ENCODE measurements around the gene ORMDL3. TPM values are rescaled to one million over a fixed set of nuclear protein-coding genes. Genes with fewer than 3 reads are reported as not detected.

The ORMDL3 gene
- polyA plus RNA-seq, 3 donors = 9.4 to 13.5 (median 11.8) TPM

- Mint-ChIP-seq H3K4me3 (no peak overlapping the region), H3K9me3 (no peaks in the 10 kb centered on the region), H3K4me1 (peaks cover 44% of the 10 kb centered on the region), H3K36me3 (no peaks in the 10 kb centered on the region), H3K27ac (no peak overlapping the region), H3K27me3 (ENCODE audit: low read depth in 3 of 3) (peaks cover 2 to 11% (median 6%) of the 10 kb centered on the region in 3 donors)
- Histone ChIP-seq H3K4me2 (replicated peaks; ENCODE audit: extremely low read depth, low read length, poor library complexity, severe bottlenecking) (no peak overlapping the region), H3K4me3 (replicated peaks in 1 of 3; ENCODE audit: low read depth in 2 of 3, low read length in 3 of 3) (no peak overlapping the region), H3K79me2 (ENCODE audit: insufficient read depth, low read length) (no peaks in the 10 kb centered on the region), H2AFZ (ENCODE audit: insufficient read depth, low read depth, low read length, poor library complexity, severe bottlenecking) (no peak overlapping the region), H3K27ac (ENCODE audit: low read depth in 1 of 2, low read length in 2 of 2) (no peak overlapping the region), H3K9ac (ENCODE audit: insufficient read depth, low read length, poor library complexity, severe bottlenecking) (no peak overlapping the region), H3K27me3 (ENCODE audit: control insufficient read depth in 2 of 2, insufficient read depth in 2 of 2, low read length in 2 of 2) (no peaks in the 10 kb centered on the region), H3K9me3 (replicated peaks in 1 of 2; ENCODE audit: control insufficient read depth in 1 of 2, insufficient read depth in 1 of 2, low read length in 2 of 2) (no peaks in the 10 kb centered on the region), H4K20me1 (ENCODE audit: insufficient read depth, low read length) (no peaks in the 10 kb centered on the region), H3K36me3 (replicated peaks in 1 of 2; ENCODE audit: control insufficient read depth in 1 of 2, insufficient read depth in 2 of 2, low read length in 2 of 2) (no peaks in the 10 kb centered on the region), H3K4me1 (ENCODE audit: control insufficient read depth in 1 of 2, insufficient read depth in 2 of 2, low read length in 2 of 2) (peaks cover 46 to 50% of the 10 kb centered on the region in 2 donors)
- TF ChIP-seq CTCF (IDR thresholded peaks at IDR 0.05) = no peak
- no peak for DNase-seq
- intact Hi-C loops (cut with micrococcal nuclease) = no loop called here
- WGBS (ENCODE audit: insufficient coverage) = 100% methylated on average over 1 of the region's 5 CpGs
Observed at GRCh38 chr17:39974433-39974832, 47.0 kb upstream of the ORMDL3 start.

- no peak for TF ChIP-seq CTCF (IDR thresholded peaks at IDR 0.05)
- Histone ChIP-seq H3K27ac (ENCODE audit: low read depth in 1 of 2, low read length in 2 of 2) (no peak overlapping the region), H3K9me3 (replicated peaks in 1 of 2; ENCODE audit: control insufficient read depth in 1 of 2, insufficient read depth in 1 of 2, low read length in 2 of 2) (no peaks in the 10 kb centered on the region), H3K4me3 (replicated peaks in 1 of 3; ENCODE audit: low read depth in 2 of 3, low read length in 3 of 3) (no peak overlapping the region), H3K4me2 (replicated peaks; ENCODE audit: extremely low read depth, low read length, poor library complexity, severe bottlenecking) (no peak overlapping the region), H3K79me2 (ENCODE audit: insufficient read depth, low read length) (no peaks in the 10 kb centered on the region), H4K20me1 (ENCODE audit: insufficient read depth, low read length) (no peaks in the 10 kb centered on the region), H3K27me3 (ENCODE audit: control insufficient read depth in 2 of 2, insufficient read depth in 2 of 2, low read length in 2 of 2) (no peaks in the 10 kb centered on the region), H3K9ac (ENCODE audit: insufficient read depth, low read length, poor library complexity, severe bottlenecking) (no peak overlapping the region), H3K36me3 (replicated peaks in 1 of 2; ENCODE audit: control insufficient read depth in 1 of 2, insufficient read depth in 2 of 2, low read length in 2 of 2) (no peaks in the 10 kb centered on the region), H2AFZ (ENCODE audit: insufficient read depth, low read depth, low read length, poor library complexity, severe bottlenecking) (no peak overlapping the region), H3K4me1 (ENCODE audit: control insufficient read depth in 1 of 2, insufficient read depth in 2 of 2, low read length in 2 of 2) (peaks cover 45 to 53% of the 10 kb centered on the region in 2 donors)
- 75% methylated on average over 2 of the region's 2 CpGs for WGBS (ENCODE audit: insufficient coverage)
- Mint-ChIP-seq H3K4me1 (peaks cover 45% of the 10 kb centered on the region), H3K36me3 (no peaks in the 10 kb centered on the region), H3K27me3 (ENCODE audit: low read depth in 3 of 3) (peaks cover 2 to 12% (median 6%) of the 10 kb centered on the region in 3 donors), H3K27ac (peak overlapping the region in 2 of 7 donors; percentile 5 to 49), H3K9me3 (no peaks in the 10 kb centered on the region), H3K4me3 (no peak overlapping the region)
- DNase-seq = peak in 2 of 3 donors; percentile 26 to 35
- intact Hi-C loops (cut with micrococcal nuclease) = no loop called here
Observed at GRCh38 chr17:39973496-39973895, 46.1 kb upstream of the ORMDL3 start.
